ENCODE measurements around the gene IFITM1. TPM values are rescaled to one million over a fixed set of nuclear protein-coding genes. Genes with fewer than 3 reads are reported as not detected.
A peak's percentile ranks its signal among the peaks of the same experiment; 100 is the strongest.

Gene IFITM1
- total and polyA plus RNA-seq, 2 experiments from 2014 or later, result 98.0 to 159 TPM

GRCh38 chr11:350723-351255, 36.9 kb downstream of the IFITM1 start:
- DNase-seq (ENCODE audit: low spot score), result no peak
- H3K79me2 ChIP-seq, result no peaks in the 10 kb centered on the region

GRCh38 chr11:351411-351810, 37.6 kb downstream of the IFITM1 start:
- no peak for TF ChIP-seq CTCF (IDR thresholded peaks at IDR 0.05; ENCODE audit: poor library complexity)
- no peak for TF ChIP-seq EZH2phosphoT487 (IDR thresholded peaks at IDR 0.05; ENCODE audit: low read depth, severe bottlenecking, unreplicated experiment)
- no peak for TF ChIP-seq EZH2 (IDR thresholded peaks at IDR 0.05; ENCODE audit: borderline replicate concordance)
- no peaks in the 10 kb centered on the region for H3K9me3 ChIP-seq (ENCODE audit: low read depth)
- no peaks in the 10 kb centered on the region for H3K36me3 ChIP-seq (replicated peaks; ENCODE audit: insufficient read depth, low read depth)
- H4K20me1 ChIP-seq (ENCODE audit: insufficient read depth, poor library complexity, severe bottlenecking), result no peaks in the 10 kb centered on the region
- peaks cover 42% of the 10 kb centered on the region for H3K4me1 ChIP-seq (ENCODE audit: insufficient read depth)
- H3K27me3 ChIP-seq, result no peaks in the 10 kb centered on the region
- 98% methylated on average over 14 of the region's 14 CpGs for WGBS (ENCODE audit: low lambda C conversion rate, missing lambda C conversion rate)
- no peaks in the 10 kb centered on the region for H3K9me2 ChIP-seq (replicated peaks; ENCODE audit: insufficient read depth)
- H3K4me3 ChIP-seq, result no peak overlapping the region
- no peak for DNase-seq (ENCODE audit: low spot score)
- H3K27ac ChIP-seq, result peak overlapping the region; percentile 86
- no peaks in the 10 kb centered on the region for H3K79me2 ChIP-seq
- H2AFZ ChIP-seq, result no peak overlapping the region
- H3K4me2 ChIP-seq, result no peak overlapping the region

More at GRCh38 chr11:350723-351255, 36.9 kb downstream of the IFITM1 start:
- no peaks in the 10 kb centered on the region for H3K27me3 ChIP-seq
- peak overlapping the region; percentile 9 for H3K4me2 ChIP-seq
- no peaks in the 10 kb centered on the region for H3K36me3 ChIP-seq (replicated peaks; ENCODE audit: insufficient read depth, low read depth)
- peak overlapping the region; percentile 7 for H2AFZ ChIP-seq
- peak overlapping the region; percentile 86 for H3K27ac ChIP-seq
- no peak for TF ChIP-seq EZH2phosphoT487 (IDR thresholded peaks at IDR 0.05; ENCODE audit: low read depth, severe bottlenecking, unreplicated experiment)
- WGBS (ENCODE audit: low lambda C conversion rate, missing lambda C conversion rate), result 40% methylated on average over 18 of the region's 18 CpGs
- H3K9me2 ChIP-seq (replicated peaks; ENCODE audit: insufficient read depth), result no peaks in the 10 kb centered on the region
- H3K9me3 ChIP-seq (ENCODE audit: low read depth), result no peaks in the 10 kb centered on the region
- no peak overlapping the region for H3K4me3 ChIP-seq
- peaks cover 42% of the 10 kb centered on the region for H3K4me1 ChIP-seq (ENCODE audit: insufficient read depth)
- no peaks in the 10 kb centered on the region for H4K20me1 ChIP-seq (ENCODE audit: insufficient read depth, poor library complexity, severe bottlenecking)

GRCh38 chr11:352456-353031, 38.7 kb downstream of the IFITM1 start:
- H3K27me3 ChIP-seq, result no peaks in the 10 kb centered on the region
- no peaks in the 10 kb centered on the region for H3K9me3 ChIP-seq (ENCODE audit: low read depth)
- no peak overlapping the region for H3K4me3 ChIP-seq
- H3K27ac ChIP-seq, result peak overlapping the region; percentile 100
- TF ChIP-seq EZH2 (IDR thresholded peaks at IDR 0.05; ENCODE audit: borderline replicate concordance), result no peak
- no peak for TF ChIP-seq EZH2phosphoT487 (IDR thresholded peaks at IDR 0.05; ENCODE audit: low read depth, severe bottlenecking, unreplicated experiment)
- TF ChIP-seq CTCF (IDR thresholded peaks at IDR 0.05; ENCODE audit: poor library complexity), result no peak
- H3K79me2 ChIP-seq, result no peaks in the 10 kb centered on the region
- H3K4me1 ChIP-seq (ENCODE audit: insufficient read depth), result peaks cover 42% of the 10 kb centered on the region
- no peak for DNase-seq (ENCODE audit: low spot score)
- peak overlapping the region; percentile 27 for H2AFZ ChIP-seq
- H3K36me3 ChIP-seq (replicated peaks; ENCODE audit: insufficient read depth, low read depth), result no peaks in the 10 kb centered on the region
- no peaks in the 10 kb centered on the region for H3K9me2 ChIP-seq (replicated peaks; ENCODE audit: insufficient read depth)
- WGBS (ENCODE audit: low lambda C conversion rate, missing lambda C conversion rate), result 97% methylated on average over 12 of the region's 12 CpGs
- no peaks in the 10 kb centered on the region for H4K20me1 ChIP-seq (ENCODE audit: insufficient read depth, poor library complexity, severe bottlenecking)
- H3K4me2 ChIP-seq, result no peak overlapping the region

GRCh38 chr11:353179-353873, 39.5 kb downstream of the IFITM1 start:
- DNase-seq (ENCODE audit: low spot score), result peak; percentile 89
- TF ChIP-seq EZH2 (IDR thresholded peaks at IDR 0.05; ENCODE audit: borderline replicate concordance) (no peak), EZH2phosphoT487 (IDR thresholded peaks at IDR 0.05; ENCODE audit: low read depth, severe bottlenecking, unreplicated experiment) (no peak), CTCF (IDR thresholded peaks at IDR 0.05; ENCODE audit: poor library complexity) (no peak)
- 32% methylated on average over 16 of the region's 16 CpGs for WGBS (ENCODE audit: low lambda C conversion rate, missing lambda C conversion rate)

More at GRCh38 chr11:353179-353873, 39.5 kb downstream of the IFITM1 start:
- peak overlapping the region; percentile 27 for H2AFZ ChIP-seq
- no peaks in the 10 kb centered on the region for H3K36me3 ChIP-seq (replicated peaks; ENCODE audit: insufficient read depth, low read depth)
- H3K79me2 ChIP-seq, result no peaks in the 10 kb centered on the region
- no peaks in the 10 kb centered on the region for H3K27me3 ChIP-seq
- no peaks in the 10 kb centered on the region for H4K20me1 ChIP-seq (ENCODE audit: insufficient read depth, poor library complexity, severe bottlenecking)
- peak overlapping the region; percentile 100 for H3K27ac ChIP-seq
- H3K4me3 ChIP-seq, result no peak overlapping the region
- peak overlapping the region; percentile 29 for H3K4me2 ChIP-seq
- H3K9me2 ChIP-seq (replicated peaks; ENCODE audit: insufficient read depth), result no peaks in the 10 kb centered on the region
- H3K4me1 ChIP-seq (ENCODE audit: insufficient read depth), result peaks cover 42% of the 10 kb centered on the region
- H3K9me3 ChIP-seq (ENCODE audit: low read depth), result no peaks in the 10 kb centered on the region
